Testis (tissue), 3 donors: ENCODE measurements around the gene C1orf87. TPM values are rescaled to one million over a fixed set of nuclear protein-coding genes. Genes with fewer than 3 reads are reported as not detected.

Experiments used
- DNase-seq: peaks from one replicate; pipeline ENCODE4 v3.0.0-alpha.2; 2019
- H3K27ac ChIP-seq, 2 donors: fragments of 200-600 bp; sonication (generic); one replicate each; pipeline ENCODE4 v1.5.1; 2019
- H3K27me3 ChIP-seq: fragments of 200-600 bp; sonication (generic); one replicate; pipeline ENCODE4 v1.5.1; 2019
- H3K36me3 ChIP-seq: fragments of 200-600 bp; sonication (generic); one replicate; pipeline ENCODE4 v1.5.1; 2017; ENCODE audit warnings: low read depth; ENCODE audit errors: missing control alignments
- H3K4me1 ChIP-seq: fragments of 200-600 bp; sonication (generic); one replicate; pipeline ENCODE4 v1.5.1; 2019
- H3K4me3 ChIP-seq, 2 donors: fragments of 200-600 bp; sonication (generic); one replicate each; pipeline ENCODE4 v1.5.1; 2017 to 2019
- H3K9me3 ChIP-seq: fragments of 200-600 bp; sonication (generic); one replicate; pipeline ENCODE4 v1.5.1; 2017
- POLR2A ChIP-seq: fragments of 450-650 bp; IDR thresholded peaks from one replicate; pipeline ENCODE4 v1.6.1; 2017; ENCODE audit warnings: antibody characterized with exemption, mild to moderate bottlenecking, moderate library complexity
- WGBS, 2 donors: methylation state at CpG; one replicate each; pipeline ENCODE4 v1.1.5; 2018; 5-methylcytosine and 5-hydroxymethylcytosine counted together
- intact Hi-C: fragments of 100-400 bp; cut with DNase I; formaldehyde crosslinking; loops from one replicate; pipeline ENCODE4 v1.15.1; 2023; ENCODE audit warnings: low total_unique reads
- polyA plus RNA-seq: library from polyadenylated mRNA; stranded (reverse); fragments of 350-450 nt; fragmentation: Illumina TruSeq; extraction: RNeasy Lipid Tissue Mini Kit (QIAGEN cat#74804); gene quantifications from one replicate; pipeline ENCODE4 v1.2.3, GENCODE V29; 2014; ENCODE audit warnings: low read depth, low replicate concordance; ENCODE audit not compliant: insufficient read depth
- total RNA-seq, 2 donors: library from RNA; depleted of rRNA; stranded (reverse); fragments of >200 nt; gene quantifications; one replicate each; pipeline ENCODE4 v1.2.3, GENCODE V29; 2016
- TF ChIP-seq, protein P1 (sequence below), 3 experiments: fragments of 450-650 bp in 2 of 3; fragments of 200-600 bp in 1 of 3; sonication (generic) in 1 of 3; IDR thresholded peaks; one replicate each; pipeline ENCODE4 v1.5.1; 2016 to 2019; ENCODE audit warnings: antibody characterized with exemption in 3 of 3, mild to moderate bottlenecking in 2 of 3, moderate library complexity in 1 of 3

Gene C1orf87
- total and polyA plus RNA-seq, 3 donors from 2014 or later, result 6.2 to 31.5 (median 12.6) TPM

- no peak for DNase-seq
- Histone ChIP-seq H3K27ac (no peak overlapping the region), H3K36me3 (no peaks in the 10 kb centered on the region), H3K4me1 (no peaks in the 10 kb centered on the region), H3K4me3 (no peak overlapping the region), H3K27me3 (no peaks in the 10 kb centered on the region), H3K9me3 (no peaks in the 10 kb centered on the region)
- no peak for TF ChIP-seq POLR2A
- TF ChIP-seq, protein P1, sequence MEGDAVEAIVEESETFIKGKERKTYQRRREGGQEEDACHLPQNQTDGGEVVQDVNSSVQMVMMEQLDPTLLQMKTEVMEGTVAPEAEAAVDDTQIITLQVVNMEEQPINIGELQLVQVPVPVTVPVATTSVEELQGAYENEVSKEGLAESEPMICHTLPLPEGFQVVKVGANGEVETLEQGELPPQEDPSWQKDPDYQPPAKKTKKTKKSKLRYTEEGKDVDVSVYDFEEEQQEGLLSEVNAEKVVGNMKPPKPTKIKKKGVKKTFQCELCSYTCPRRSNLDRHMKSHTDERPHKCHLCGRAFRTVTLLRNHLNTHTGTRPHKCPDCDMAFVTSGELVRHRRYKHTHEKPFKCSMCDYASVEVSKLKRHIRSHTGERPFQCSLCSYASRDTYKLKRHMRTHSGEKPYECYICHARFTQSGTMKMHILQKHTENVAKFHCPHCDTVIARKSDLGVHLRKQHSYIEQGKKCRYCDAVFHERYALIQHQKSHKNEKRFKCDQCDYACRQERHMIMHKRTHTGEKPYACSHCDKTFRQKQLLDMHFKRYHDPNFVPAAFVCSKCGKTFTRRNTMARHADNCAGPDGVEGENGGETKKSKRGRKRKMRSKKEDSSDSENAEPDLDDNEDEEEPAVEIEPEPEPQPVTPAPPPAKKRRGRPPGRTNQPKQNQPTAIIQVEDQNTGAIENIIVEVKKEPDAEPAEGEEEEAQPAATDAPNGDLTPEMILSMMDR (IDR thresholded peaks at IDR 0.05), result no peak
- intact Hi-C loops, result no loop called here
Measured at GRCh38 chr1:60055336-60055735, 18.2 kb downstream of the C1orf87 start.

DNA sequence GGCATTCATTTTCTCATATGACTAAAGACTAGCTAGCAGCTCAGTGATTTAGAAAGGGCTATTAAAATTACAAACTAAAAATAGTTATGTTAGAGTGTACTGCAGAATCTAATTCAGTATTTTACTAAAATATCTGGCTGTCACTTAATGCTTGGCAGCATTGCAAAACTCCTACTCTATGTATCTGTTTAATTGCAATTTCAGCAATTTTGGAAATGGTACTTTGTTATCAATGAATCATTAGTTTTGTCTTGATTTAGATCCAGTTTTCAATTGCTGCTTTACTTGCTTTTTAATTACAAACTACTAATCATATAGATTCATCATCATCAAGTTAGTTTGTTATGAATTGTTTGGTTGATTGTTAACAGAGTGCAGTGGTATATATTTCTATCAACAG lies 19.2 kb downstream of the C1orf87 start:
- no peaks in the 10 kb centered on the region for H3K36me3 ChIP-seq
- no peaks in the 10 kb centered on the region for H3K9me3 ChIP-seq
- intact Hi-C loops, result no loop called here
- H3K4me3 ChIP-seq, result no peak overlapping the region
- TF ChIP-seq, protein P1 (IDR thresholded peaks at IDR 0.05), result no peak
- TF ChIP-seq POLR2A, result no peak
- no peaks in the 10 kb centered on the region for H3K27me3 ChIP-seq
- H3K4me1 ChIP-seq, result no peaks in the 10 kb centered on the region
- DNase-seq, result no peak
- no peak overlapping the region for H3K27ac ChIP-seq

DNA sequence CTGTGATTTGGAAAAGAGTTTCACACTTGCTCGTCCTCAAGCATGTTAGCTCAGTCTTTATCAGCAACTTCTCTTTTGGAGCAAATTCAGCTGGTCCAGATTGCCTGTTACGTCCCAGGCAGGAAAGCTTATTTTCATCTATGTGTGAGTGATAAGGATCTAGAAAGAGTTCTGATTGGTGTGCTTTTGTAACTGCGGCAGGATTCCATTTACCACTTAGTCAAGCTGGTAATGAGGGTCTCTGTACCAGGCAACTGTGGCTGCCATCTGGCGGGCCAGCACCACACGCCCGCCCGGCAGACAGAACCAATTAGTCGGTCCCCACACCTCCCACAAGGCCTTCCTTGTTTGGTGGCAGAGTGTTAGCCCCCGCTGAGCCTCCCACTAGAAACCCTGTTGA lies 21.0 kb downstream of the C1orf87 start:
- Histone ChIP-seq H3K9me3 (no peaks in the 10 kb centered on the region), H3K4me3 (no peak overlapping the region), H3K4me1 (no peaks in the 10 kb centered on the region), H3K36me3 (no peaks in the 10 kb centered on the region), H3K27me3 (no peaks in the 10 kb centered on the region), H3K27ac (no peak overlapping the region)
- 48 to 49% methylated on average over 9 of the region's 9 CpGs for WGBS, 2 donors
- no peak for TF ChIP-seq POLR2A
- TF ChIP-seq, protein P1 (IDR thresholded peaks at IDR 0.05), result no peak
- DNase-seq, result no peak
- intact Hi-C loops, result no loop called here

GRCh38 chr1:60051191-60051590 lies 22.4 kb downstream of the C1orf87 start:
- H3K27me3 ChIP-seq, result no peaks in the 10 kb centered on the region
- intact Hi-C loops, result no loop called here
- no peak overlapping the region for H3K27ac ChIP-seq
- H3K4me3 ChIP-seq, result no peak overlapping the region
- no peaks in the 10 kb centered on the region for H3K9me3 ChIP-seq
- H3K36me3 ChIP-seq, result no peaks in the 10 kb centered on the region
- DNase-seq, result no peak
- TF ChIP-seq POLR2A, result no peak
- TF ChIP-seq, protein P1 (IDR thresholded peaks at IDR 0.05), result no peak
- no peaks in the 10 kb centered on the region for H3K4me1 ChIP-seq
- 96 to 100% methylated on average over 1 of the region's 1 CpG for WGBS, 2 donors

GRCh38 chr1:60049188-60049587 lies 24.4 kb downstream of the C1orf87 start:
- no peaks in the 10 kb centered on the region for H3K4me1 ChIP-seq
- H3K4me3 ChIP-seq, result no peak overlapping the region
- no peaks in the 10 kb centered on the region for H3K27me3 ChIP-seq
- H3K36me3 ChIP-seq, result no peaks in the 10 kb centered on the region
- intact Hi-C loops, result no loop called here
- no peak overlapping the region for H3K27ac ChIP-seq
- H3K9me3 ChIP-seq, result no peaks in the 10 kb centered on the region
- no peak for DNase-seq
- TF ChIP-seq POLR2A, result no peak
- TF ChIP-seq, protein P1 (IDR thresholded peaks at IDR 0.05), result no peak
